AML-193 (cell line): ENCODE results near the gene NTN1.

Experiments
- DNase-seq, 2 experiments: peaks; one replicate each; lab custom pipeline; 2025; lab: John Stamatoyannopoulos, UW

NTN1 gene

DNA sequence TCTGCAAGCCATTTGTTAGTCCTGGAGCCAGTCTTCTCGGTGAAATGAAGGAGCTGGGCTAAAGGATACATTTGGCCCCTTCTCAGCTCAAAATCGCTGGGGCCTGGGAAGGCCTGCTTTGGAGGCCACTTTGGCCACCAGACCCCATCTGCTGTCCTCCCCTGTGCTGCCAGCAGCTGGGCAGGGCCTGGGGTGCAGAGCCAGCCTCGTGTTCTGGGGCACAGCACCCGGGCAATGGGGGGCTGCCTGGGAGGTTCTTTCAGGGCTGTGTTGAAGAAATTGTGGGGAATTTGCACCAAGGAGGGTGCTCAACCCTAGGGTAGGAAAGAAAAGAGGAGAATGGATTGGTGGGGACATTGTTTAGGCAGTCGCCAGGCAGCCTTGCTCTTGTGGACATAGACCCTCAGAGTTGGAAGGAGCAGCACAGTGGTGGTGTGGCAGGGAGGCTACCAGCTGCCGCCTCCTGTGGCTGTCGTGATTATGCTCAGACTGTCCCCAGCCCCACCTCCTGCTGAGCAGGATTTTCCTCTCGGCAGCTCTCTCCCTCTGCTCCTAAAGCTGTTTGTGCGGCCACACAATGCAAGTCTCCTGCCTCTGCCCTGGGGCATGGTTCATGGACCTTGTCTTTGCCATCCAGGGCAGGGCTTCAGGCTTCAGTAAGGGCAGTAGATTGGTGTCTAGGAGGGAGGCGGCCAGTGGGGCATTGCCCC is 174.8 kb downstream of the NTN1 start:
- no peak for DNase-seq

DNA sequence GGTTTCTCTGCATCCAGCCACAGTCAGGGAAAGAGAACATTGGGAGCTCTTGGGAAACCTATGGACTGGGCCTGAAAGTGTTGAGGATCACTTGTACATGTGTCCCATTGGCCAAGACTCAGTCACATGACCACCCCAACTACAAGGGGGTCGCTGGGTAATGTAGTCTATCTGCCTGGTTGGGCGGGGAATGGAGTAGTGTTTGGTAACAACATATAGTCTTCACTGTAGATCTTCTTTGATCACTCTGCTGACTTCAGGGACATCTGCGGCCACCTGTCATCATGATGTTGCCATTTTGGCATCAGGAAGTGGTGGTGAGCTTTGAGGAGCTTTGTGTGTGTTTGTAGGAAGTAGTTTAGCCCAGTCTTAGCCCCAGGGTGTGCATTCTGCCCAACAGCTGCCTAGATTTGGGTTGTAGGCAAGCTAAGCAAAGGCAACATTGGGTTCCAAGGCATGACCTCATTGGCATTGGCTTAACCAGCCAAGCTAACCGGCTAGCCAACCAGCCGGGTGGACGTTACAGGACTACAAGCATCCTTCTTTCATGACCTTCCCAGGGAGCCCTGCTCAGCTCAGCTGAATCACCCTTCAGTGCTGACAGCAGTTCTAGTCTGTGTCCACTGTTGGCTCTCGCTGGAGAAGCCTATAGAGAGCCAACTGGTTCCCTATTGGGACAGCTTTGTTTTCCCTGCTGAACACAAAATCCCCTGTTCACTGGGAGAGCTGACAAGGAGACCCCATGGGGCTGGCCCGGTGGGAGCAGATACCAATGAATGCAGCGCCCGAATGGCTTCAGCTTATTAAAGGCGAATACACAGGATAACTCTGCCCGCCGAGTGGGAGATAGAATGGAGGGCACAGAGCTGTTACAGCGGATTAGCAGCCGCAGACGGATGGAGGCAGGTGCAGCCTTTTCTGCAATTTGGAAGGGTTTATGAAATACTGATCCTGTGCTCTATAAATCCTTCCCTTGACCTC is 178.6 kb downstream of the NTN1 start:
- no peak for DNase-seq

- no peak for DNase-seq
Observed at GRCh38 chr17:9200699-9201359, 179.5 kb downstream of the NTN1 start.

- no peak for DNase-seq
Observed at GRCh38 chr17:9202532-9202931, 181.2 kb downstream of the NTN1 start.

DNA sequence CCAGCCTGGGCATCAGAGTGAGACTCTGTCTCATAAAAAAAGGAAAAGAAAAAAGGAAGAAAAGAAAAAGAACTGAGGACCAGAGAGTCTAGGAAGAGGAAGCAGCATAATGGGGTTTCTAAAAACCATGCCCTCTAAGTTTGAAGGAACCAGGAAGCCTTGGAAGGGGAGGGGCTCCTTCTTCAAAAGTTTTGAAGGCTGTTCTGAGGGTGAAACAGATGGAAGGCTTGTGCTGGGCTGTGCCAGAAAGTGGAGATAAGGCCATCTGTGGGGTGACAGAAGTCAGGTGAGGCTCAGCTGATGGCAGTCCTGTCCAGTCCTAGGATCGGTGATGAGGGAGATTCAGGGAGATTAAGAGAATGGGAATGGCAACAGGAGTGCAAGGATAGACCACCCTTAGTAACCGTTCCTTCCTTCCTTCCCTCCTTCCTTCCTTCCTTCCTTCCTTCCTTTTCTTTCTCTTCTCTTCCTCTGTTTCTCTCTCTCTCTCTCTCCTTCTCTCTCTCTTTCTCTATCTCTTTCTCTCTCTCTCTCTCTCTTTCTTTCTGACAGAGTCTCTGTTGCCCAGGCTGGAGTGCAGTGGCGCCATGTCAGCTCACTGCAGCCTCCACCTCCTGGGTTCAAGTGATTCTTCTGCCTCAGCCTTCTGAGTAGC is 182.6 kb downstream of the NTN1 start:
- DNase-seq = no peak

DNA sequence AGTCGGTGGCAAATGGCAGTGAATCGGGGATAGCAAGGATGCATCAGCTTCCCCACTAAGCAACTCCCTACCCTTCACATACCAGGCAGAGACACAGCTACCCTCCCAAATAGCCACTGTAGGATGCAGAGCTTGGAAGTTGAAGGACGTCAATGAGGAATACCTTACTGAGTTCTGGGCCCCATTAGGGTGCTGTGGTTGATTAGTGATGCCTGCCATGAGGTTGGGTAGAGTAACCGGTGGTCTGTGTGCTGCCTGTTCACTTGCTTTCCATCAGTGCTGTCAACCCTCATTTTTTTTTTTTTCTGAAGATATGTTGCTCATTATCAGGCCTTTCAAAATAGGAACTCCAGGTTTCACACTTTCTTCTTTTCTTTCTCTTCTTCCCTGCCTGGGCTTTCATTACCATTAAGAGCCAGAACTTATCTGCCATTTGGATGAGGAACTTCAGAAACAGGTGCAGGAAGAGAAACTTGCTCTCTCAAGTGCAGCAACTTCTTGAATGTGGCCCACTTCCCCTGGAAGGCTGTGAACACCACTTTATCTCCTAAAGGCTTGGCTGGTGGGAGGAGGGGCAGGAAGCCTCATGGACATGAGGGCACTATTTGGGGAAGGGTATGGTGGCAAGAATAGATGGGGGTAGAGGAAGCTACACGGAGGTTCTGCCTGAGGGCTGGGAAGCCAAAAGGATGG is 183.5 kb downstream of the NTN1 start:
- DNase-seq = no peak

- DNase-seq = no peak
Observed at GRCh38 chr17:9205520-9206409, 184.5 kb downstream of the NTN1 start.

- DNase-seq = no peak
Observed at GRCh38 chr17:9206410-9206703, 185.0 kb downstream of the NTN1 start.

GRCh38 chr17:9206741-9207332 is 185.5 kb downstream of the NTN1 start:
- DNase-seq = no peak

- no peak for DNase-seq
Observed at GRCh38 chr17:9208381-9209105, 187.2 kb downstream of the NTN1 start.

- no peak for DNase-seq
Observed at GRCh38 chr17:9209347-9209746, 188.0 kb downstream of the NTN1 start.

DNA sequence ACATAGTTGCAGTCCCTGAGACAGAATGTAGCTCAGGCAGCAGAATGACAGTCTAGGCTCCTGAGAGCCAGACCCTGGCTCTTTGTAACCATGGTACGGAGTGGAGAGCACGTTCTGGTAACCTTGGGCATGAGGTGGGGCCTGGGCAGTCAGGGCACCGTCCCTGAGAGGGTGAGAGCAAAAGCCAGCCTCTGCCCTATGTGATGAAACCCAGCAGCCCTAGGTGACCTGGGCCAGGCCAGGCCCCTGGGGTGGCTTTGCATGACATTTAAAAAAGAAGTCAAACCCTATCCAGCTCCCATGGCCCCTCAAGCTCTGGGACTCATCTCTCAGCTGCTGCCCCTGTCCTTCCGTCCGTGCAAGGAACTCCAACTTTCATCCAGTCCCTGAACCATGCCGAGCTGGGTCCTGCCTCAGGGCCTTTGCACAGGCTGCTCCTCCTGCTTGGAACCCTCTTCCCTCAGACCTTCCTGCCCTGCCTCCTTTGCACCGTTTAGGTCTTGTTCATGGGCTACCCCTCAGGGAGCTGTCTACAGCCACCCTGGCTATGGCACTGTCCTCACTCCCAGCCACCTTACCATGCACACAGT is 188.6 kb downstream of the NTN1 start:
- no peak for DNase-seq

GRCh38 chr17:9211133-9211765 is 189.9 kb downstream of the NTN1 start:
- DNase-seq = no peak

- DNase-seq = no peak
Observed at GRCh38 chr17:9212376-9213302, 191.3 kb downstream of the NTN1 start.

DNA sequence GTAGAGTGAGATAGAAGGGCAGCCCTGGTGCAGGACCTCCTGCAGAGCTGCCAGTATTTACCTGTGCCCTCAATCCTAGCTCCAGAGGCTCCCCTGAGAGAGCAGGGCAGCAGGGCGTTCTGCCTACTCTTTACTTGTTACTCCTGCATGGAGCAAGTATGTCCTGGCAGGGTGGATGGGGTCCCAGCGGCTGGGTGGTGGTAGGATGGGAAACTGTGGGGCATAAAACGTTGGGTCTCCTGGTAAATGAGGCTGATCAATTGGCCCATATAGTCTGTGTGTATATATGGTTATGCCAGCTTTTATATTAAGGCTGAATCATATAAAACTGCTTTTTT is 192.0 kb downstream of the NTN1 start:
- DNase-seq = no peak

DNA sequence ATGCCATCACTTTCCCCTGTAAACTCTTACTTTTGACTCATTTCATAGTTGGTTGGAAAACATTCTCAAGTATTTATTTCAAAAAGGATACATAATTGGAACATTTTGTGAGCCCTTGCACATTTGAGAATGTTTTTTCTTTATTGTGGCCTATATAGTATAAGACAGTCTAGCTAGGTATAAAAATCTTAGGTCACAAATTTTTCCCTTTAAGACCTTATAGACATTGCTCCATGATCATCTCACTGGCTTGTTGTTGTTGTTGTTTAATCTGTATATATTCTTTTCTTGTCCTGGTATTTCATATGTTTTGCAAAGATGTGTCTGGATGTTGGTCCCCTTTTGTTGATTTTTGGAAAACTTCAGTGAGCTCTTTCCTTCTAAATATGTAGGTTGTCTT is 194.2 kb downstream of the NTN1 start:
- no peak for DNase-seq

DNA sequence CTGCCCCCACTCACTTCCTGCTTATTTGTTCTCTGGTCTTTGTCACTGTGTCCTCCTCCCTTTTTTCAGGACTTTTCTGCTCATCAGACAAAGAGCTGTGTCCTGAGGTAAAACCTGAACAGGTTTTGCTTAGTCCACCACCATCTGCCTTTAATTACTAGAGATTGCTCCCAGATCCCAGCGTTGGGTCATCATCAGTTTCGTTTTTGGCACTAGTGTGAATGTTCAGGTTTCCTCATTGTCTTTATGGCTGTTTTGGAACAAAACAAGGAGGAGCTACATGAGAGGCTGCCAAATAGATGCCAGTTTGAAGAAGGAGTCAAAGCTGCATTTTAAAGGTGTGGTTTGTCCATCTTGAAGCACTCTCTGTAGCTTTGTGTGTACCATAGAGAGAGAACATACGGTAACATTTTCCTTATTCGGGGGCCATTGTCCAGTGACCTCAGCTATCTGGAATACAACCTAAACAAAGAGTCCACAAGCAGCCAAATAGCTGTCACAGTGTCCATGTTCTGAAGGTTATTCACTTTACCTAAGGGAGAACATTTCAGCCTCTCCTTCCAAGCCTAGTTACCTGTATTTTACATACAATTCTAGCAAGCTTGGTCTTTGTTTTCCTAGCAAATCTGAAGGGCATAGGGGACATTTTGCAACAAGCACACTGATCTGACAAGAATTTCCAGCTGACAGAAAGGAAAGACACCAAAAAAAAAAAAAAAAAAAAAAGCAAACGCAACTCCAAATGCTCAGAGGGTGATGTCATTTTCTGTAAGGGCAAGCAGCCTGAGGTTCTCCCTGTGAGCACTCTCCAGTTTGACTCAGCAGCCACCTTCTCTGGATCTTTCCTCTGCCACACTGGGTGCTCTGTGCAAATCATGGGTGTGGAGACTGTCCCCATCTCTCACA is 196.1 kb downstream of the NTN1 start:
- no peak for DNase-seq
